GM20000 (cell line): Measurements from ENCODE around the gene AOPEP.

Experiments used
- DNase-seq: peaks from one replicate; pipeline ENCODE4 v3.0.0; 2012; ENCODE audit warnings: low spot score
- TF ChIP-seq, protein P1 (sequence below): IDR thresholded peaks from 2 replicates; pipeline ENCODE4 v1.5.1; 2012; ENCODE audit warnings: mild to moderate bottlenecking, control low read depth; ENCODE audit errors: extremely low read depth, missing control alignments

AOPEP gene

DNA sequence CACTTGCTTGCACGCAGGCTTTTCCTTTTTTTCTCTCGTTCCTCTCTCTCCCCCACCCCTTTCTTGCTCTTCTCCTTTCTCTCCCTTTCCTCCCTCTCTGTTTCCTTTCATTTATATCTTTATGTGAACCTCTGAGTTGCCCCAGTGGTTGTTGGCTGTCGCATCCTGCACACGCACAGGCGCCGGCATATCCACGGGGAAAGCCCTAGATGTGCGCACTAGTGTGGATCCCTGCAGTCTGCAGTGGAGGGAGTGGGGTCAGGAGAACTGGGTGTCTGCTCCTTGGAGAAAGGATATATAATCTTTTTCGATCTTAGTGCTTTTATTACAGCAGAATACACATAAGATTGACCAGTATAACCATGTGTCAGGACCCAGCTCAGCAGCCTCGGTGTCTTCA lies 367.5 kb downstream of the AOPEP start:
- TF ChIP-seq, protein P1, sequence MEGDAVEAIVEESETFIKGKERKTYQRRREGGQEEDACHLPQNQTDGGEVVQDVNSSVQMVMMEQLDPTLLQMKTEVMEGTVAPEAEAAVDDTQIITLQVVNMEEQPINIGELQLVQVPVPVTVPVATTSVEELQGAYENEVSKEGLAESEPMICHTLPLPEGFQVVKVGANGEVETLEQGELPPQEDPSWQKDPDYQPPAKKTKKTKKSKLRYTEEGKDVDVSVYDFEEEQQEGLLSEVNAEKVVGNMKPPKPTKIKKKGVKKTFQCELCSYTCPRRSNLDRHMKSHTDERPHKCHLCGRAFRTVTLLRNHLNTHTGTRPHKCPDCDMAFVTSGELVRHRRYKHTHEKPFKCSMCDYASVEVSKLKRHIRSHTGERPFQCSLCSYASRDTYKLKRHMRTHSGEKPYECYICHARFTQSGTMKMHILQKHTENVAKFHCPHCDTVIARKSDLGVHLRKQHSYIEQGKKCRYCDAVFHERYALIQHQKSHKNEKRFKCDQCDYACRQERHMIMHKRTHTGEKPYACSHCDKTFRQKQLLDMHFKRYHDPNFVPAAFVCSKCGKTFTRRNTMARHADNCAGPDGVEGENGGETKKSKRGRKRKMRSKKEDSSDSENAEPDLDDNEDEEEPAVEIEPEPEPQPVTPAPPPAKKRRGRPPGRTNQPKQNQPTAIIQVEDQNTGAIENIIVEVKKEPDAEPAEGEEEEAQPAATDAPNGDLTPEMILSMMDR, result no peak

DNA sequence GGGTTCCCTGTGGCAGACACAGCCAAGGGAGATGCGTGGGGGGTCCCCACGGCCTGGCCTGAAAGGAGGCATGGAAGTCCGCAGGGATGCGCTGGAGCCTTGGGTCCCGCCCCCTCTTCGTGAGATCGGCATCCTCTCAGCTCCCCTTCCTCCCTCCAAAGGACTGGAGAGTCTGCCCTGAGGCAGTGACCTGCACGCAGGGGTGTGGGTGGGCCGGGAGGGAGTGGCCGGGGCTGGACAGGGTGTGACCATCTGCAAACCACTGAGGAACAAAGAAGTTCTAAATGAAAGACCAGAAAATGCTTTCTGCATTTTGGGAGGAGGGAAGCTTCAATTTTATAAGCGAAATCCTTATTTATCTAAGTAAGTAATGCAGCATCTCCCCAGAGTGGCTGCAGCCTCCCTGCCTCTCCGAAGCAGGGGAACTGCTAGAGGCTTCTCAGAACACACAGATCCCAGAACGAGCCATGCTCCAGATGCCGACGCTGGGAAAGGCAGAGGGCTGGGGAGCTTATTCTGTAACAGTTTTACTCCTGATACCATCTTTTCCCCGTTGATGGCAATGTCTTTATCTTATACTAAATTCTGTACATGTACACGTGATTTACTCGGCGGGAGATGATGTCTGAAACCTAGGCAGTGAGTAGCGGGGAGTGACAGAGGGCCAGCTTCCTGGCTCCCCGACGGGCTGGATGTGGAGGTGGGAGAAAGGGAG lies 369.3 kb downstream of the AOPEP start:
- TF ChIP-seq, protein P1, result no peak
- DNase-seq, result no peak

More for the DNA sequence above, 367.5 kb downstream of the AOPEP start:
- DNase-seq, result no peak

DNA sequence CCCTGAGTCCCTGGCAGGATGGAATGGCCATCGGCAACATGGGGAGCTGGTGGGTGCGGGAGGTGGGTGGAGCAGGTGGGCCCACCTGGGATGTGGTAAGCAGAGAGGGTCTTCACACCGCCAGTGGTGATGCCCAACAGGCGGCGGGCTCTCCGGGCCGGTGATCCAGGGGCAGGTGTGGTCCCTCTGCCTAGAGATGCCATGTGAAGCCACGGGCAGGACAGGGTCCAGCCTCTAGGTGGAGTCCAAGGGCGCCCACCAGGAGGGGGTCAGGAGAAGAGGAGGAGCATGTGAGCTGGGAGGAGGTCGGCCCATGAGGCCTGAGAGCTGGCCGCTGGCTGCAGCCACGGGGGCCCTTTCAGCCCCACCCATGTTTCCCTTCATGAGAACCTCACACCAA lies 369.9 kb downstream of the AOPEP start:
- no peak for DNase-seq
- TF ChIP-seq, protein P1, result no peak

DNA sequence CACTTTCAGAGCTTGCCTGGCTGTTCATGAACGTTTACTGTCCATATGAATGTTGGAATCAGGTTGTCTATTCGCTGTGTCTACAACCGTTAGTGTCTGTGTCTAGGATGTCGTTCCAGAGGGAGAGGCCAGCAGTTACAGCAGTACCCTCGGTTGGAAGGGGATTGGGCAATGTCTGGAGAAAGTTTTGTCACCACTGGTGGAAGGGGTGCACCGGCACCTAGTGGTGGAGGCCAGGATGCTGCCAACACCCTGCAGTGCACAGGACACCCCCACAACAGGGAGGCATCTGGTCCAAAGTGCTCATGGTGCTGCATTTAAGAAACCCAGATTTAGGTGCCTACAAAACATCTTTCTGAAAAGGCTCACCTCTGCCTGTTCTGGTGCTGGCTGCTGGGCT lies 370.3 kb downstream of the AOPEP start:
- TF ChIP-seq, protein P1, result no peak

DNA sequence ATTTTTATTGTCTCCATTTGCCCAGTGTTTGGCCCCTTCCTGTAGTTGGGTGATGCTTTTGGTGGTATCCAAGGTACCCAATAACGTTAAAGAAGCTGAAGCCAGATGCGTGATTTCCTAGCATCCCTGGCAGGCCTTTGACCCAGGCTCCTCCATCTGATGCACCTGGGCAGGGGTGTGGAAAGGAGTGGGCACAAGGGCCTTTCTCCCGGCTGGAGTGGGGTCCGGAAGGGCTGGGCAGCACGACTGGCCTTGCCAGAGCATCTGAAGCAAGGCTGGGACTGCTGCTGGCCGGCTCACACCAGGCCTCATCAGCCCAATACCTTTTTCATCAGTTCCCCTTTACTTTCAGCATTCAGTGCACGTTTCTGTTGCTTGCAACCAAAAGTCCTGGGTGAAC lies 370.8 kb downstream of the AOPEP start:
- TF ChIP-seq, protein P1, result no peak
- no peak for DNase-seq

More for the DNA sequence above, 370.3 kb downstream of the AOPEP start:
- no peak for DNase-seq

DNA sequence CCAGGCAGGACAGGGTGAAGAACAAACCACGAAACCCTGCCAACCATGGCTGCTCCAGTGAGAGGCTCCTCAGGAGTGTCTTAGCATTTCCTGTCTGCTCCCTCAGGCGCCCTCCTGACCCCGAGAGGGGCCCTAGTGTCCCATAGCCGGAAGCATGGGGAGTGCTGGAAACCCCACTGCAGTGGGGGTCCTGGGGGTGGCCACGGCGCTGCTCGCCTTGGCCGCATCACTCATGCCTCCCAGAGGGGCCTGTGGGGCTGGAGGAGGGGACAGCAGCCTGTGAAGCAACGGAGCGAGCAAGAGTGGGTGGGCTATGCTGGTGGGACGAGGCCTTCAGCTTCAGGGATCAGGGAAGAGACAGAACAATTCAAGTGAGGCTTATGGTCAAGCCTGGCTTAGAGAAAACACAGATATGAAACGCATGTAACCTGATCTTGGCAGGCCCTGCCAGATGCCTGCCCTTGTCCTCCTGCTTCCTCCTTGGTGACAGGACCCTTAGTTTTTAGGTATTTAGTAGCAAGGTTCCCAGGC lies 372.0 kb downstream of the AOPEP start:
- TF ChIP-seq, protein P1, result no peak
- no peak for DNase-seq

DNA sequence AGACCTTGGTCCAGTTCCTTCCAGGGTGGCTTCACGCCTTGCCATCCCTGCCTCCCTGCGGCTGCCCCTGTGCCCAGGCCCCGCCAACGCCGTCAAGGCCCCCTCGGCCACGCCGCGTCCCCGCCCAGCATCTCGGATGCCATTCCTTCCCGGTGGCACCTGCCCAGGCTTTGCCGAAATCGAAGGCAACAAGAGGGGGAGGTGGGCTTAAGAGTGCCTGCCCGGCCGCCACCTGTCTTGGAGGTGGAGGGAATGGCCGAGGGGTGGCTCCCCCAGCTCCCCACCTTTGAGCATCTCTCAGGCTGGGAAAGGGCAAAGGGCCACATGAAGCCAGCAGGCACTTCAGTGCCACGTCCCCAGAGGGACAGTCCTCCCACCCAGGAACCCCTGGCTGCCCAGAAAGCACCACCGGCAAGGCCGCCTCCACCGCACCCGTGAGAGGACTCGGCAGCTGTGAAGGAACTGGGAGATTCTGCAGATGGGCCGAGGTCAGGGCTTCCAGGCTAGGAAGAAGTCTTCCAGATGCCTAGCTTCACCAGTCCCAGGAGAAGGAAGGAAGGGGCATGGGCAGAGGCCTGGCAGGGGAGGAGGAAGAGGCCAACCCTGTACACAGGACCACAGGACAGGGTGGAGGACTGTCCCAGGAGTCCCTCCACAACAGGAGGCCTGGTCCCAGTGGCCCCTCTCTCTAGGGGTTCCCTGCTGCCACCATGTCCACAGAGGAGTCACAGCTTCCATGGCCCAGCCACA lies 373.0 kb downstream of the AOPEP start:
- TF ChIP-seq, protein P1, result no peak
- DNase-seq, result no peak
